Measurements from ENCODE around the gene FLRT3.

The FLRT3 gene

DNA sequence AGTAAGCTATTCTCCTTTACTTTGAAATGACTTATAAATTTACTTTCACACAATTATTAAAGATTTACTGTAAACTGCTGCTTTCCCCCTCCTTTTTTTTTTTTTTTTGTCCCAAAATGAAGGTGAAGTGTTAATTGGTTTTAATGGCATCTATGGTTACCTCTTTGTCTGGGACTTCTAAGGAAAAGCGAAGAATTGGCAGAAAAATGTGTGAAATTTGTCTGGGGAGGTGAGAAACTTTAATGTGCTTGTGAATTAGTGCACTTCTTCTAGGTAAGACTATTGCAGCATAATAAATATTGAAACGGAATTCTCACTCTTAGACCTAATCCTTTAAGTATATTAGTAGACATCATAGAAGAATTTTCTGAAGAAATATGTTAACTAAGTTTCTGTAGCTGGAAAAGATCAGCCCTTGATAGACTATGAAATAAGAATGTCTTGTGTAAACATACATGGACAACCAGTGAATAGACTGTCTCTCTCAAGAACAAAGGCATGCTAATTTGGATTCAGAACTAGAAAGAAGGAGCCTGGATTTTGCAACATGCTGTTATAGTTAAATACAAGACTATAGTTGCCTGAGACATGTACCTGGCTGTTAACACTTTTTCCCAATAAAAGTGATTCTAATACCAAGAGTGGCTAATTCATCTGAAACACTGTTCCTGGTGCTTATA, 23.9 kb downstream of the FLRT3 start:
- DNase-seq, result no peak

GRCh38 chr20:14312001-14312400, 25.4 kb downstream of the FLRT3 start:
- DNase-seq, result no peak

DNA sequence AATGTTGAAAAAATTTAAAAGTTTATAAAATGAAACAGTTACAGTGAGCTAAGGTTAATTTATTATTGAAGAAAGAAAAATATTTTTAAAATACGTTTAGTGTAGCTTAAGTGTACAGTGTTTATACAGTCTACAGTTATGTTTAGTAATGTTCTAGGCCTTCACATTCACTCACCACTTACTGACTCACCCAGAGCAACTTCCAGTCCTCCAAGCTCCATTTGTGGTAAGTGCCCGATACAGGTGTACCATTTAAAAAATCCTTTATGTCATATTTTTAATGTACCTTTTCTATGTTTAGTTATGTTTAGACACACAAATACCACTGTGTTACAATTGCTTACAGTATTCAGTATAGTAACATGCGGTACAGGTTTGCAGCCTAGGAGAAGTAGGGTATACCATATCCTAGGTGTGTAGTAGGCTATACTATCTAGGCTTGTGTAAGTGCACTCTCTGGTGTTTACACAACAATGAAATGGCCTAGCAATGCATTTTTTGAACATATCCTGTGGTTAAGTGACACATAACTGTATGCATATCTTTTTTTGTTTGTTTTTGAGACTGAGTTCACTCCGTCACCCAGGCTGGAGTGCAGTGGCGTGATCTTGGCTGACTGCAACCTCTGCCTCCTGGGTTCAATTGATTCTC, 26.3 kb downstream of the FLRT3 start:
- DNase-seq, result no peak

- DNase-seq, result no peak
Observed at GRCh38 chr20:14307956-14308355, 29.5 kb downstream of the FLRT3 start.

- DNase-seq, result no peak
Observed at GRCh38 chr20:14304472-14304871, 32.9 kb downstream of the FLRT3 start.

- DNase-seq, result no peak
Observed at GRCh38 chr20:14303651-14304050, 33.8 kb downstream of the FLRT3 start.

- DNase-seq, result no peak
Observed at GRCh38 chr20:14303106-14303505, 34.3 kb downstream of the FLRT3 start.

- no peak for DNase-seq
Observed at GRCh38 chr20:14299831-14300230, 37.6 kb downstream of the FLRT3 start.

DNA sequence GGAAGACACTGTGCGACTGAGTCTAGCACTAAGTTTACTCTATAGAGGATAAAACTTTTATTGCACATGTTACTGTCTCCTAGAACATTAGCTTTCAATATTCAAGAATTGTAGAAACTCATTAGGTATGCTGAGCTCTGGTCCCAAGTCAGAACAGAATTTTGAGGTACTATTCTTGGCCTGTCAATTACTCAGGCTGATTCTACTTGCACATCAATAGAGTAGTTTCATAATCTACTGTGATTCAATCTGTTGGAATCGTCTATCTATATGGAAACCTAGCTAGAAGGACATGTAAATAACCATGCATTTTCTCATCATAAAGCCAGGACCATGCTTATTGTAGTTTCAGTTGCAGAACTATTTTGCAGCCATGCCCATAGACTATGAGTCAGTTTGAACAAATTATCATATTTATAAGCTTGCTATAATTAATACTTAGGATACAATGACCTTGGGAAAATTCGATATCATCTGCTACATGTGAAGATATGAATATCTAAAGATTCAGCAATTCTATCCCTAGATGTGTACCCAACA, 41.6 kb downstream of the FLRT3 start:
- DNase-seq, result no peak

- no peak for DNase-seq
Observed at GRCh38 chr20:14295238-14295637, 42.2 kb downstream of the FLRT3 start.

DNA sequence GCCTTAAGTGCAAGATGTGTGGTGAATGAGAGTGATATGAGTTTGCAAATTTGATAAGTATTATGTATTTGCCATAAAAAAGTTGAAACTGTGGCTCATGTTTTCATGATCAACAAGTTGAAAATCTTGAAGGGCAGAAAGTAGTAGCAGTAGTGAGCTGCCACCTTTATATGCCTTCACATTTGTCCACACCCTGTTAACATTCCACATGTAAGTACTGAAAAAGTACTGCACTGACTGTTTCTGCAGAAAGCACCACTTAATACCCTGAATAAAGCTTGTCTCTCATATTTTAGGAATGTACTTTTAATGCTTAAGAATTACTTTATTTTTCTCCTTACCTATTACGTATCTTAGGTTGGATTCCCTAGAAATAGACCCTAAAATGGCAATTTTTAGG, 45.9 kb downstream of the FLRT3 start:
- no peak for DNase-seq

- no peak for DNase-seq
Observed at GRCh38 chr20:14288341-14289330, 48.8 kb downstream of the FLRT3 start.

GRCh38 chr20:14284443-14284842, 53.0 kb downstream of the FLRT3 start:
- no peak for DNase-seq

- DNase-seq, result no peak
Observed at GRCh38 chr20:14282140-14282539, 55.3 kb downstream of the FLRT3 start.
